WTC11 (cell line): Measurements from ENCODE around the gene AQP1. TPM values are rescaled to one million over a fixed set of nuclear protein-coding genes. Genes with fewer than 3 reads are reported as not detected.

Experiments
- ATAC-seq: fragments of 200-7000 bp; cut with Tn5 transposase; 2 replicates; pipeline ENCODE4 v1.10.0; 2021; ENCODE audit warnings: mild to moderate bottlenecking, moderate library complexity
- CTCF ChIA-PET: fragments of 300-600 bp; sonication (Branson Sonifier 250); formaldehyde crosslinking; loops from one replicate; lab custom pipeline; 2021; ENCODE audit warnings: antibody characterized with exemption; lab: Charles Lee
- POLR2A ChIA-PET: fragments of 350-600 bp; sonication (Branson Sonifier 250); formaldehyde crosslinking; loops from one replicate; lab custom pipeline; 2021; ENCODE audit warnings: antibody characterized with exemption; lab: Charles Lee
- DNase-seq: peaks from one replicate; pipeline ENCODE4 v3.0.0; 2021; ENCODE audit warnings: low spot score
- H3K27ac Mint-ChIP-seq: 2 replicates; pipeline ENCODE4 v1.8.0; 2021; ENCODE audit warnings: mixed read lengths
- H3K27me3 Mint-ChIP-seq: 2 replicates; pipeline ENCODE4 v1.8.0; 2021; ENCODE audit warnings: low read depth, mild to moderate bottlenecking, moderate library complexity, mixed read lengths
- H3K36me3 Mint-ChIP-seq: 2 replicates; pipeline ENCODE4 v1.8.0; 2021; ENCODE audit warnings: mixed read lengths
- H3K4me1 Mint-ChIP-seq: 2 replicates; pipeline ENCODE4 v1.8.0; 2022; ENCODE audit warnings: mixed read lengths
- H3K4me3 Mint-ChIP-seq: 2 replicates; pipeline ENCODE4 v1.8.0; 2021; ENCODE audit warnings: mild to moderate bottlenecking, moderate library complexity, mixed read lengths
- H3K9me3 Mint-ChIP-seq: 2 replicates; pipeline ENCODE4 v1.8.0; 2021; ENCODE audit warnings: mixed read lengths
- AFF4 ChIP-seq: sonication (generic); formaldehyde crosslinking; IDR thresholded peaks from 2 replicates; pipeline ENCODE4 v1.8.1; 2023; ENCODE audit warnings: mild to moderate bottlenecking, missing genetic modification reagents, borderline replicate concordance
- ATF3 ChIP-seq: sonication (generic); formaldehyde crosslinking; conservative IDR thresholded peaks from 2 replicates; pipeline ENCODE4 v1.8.1; 2022; ENCODE audit warnings: mild to moderate bottlenecking, missing genetic modification reagents
- CREB1 ChIP-seq: sonication (generic); formaldehyde crosslinking; IDR thresholded peaks from 2 replicates; pipeline ENCODE4 v1.8.0; 2023; ENCODE audit warnings: mild to moderate bottlenecking, missing genetic modification reagents
- ELF4 ChIP-seq: sonication (generic); formaldehyde crosslinking; IDR thresholded peaks from 2 replicates; pipeline ENCODE4 v1.8.1; 2022; ENCODE audit warnings: low read depth, mild to moderate bottlenecking, moderate library complexity, missing genetic modification reagents
- ERG ChIP-seq: fragments of 250-450 bp; sonication (Bioruptor Pico); IDR thresholded peaks from 2 replicates; pipeline ENCODE4 v1.8.0; 2021; ENCODE audit warnings: mild to moderate bottlenecking
- FOXK1 ChIP-seq: sonication (generic); formaldehyde crosslinking; IDR thresholded peaks from 2 replicates; pipeline ENCODE4 v1.8.0; 2022; ENCODE audit warnings: mild to moderate bottlenecking, moderate library complexity, missing genetic modification reagents
- FOXP1 ChIP-seq: sonication (generic); formaldehyde crosslinking; IDR thresholded peaks from 2 replicates; pipeline ENCODE4 v1.8.0; 2022; ENCODE audit warnings: missing genetic modification reagents, mild to moderate bottlenecking, moderate library complexity, borderline replicate concordance
- FOXP4 ChIP-seq: sonication (generic); formaldehyde crosslinking; IDR thresholded peaks from 2 replicates; pipeline ENCODE4 v1.8.0; 2022; ENCODE audit warnings: mild to moderate bottlenecking, missing genetic modification reagents
- IRF2 ChIP-seq: sonication (generic); formaldehyde crosslinking; IDR thresholded peaks from 2 replicates; pipeline ENCODE4 v1.8.0; 2022; ENCODE audit warnings: low read depth, missing genetic modification reagents, borderline replicate concordance
- JAZF1 ChIP-seq: fragments of 250-450 bp; sonication (Bioruptor Pico); IDR thresholded peaks from 2 replicates; pipeline ENCODE4 v1.9.0; 2021; ENCODE audit warnings: moderate library complexity, mild to moderate bottlenecking, inconsistent platforms
- NFYB ChIP-seq: sonication (generic); formaldehyde crosslinking; conservative IDR thresholded peaks from 2 replicates; pipeline ENCODE4 v1.8.0; 2022; ENCODE audit warnings: low read depth, missing genetic modification reagents
- NR2C2 ChIP-seq: sonication (generic); formaldehyde crosslinking; IDR thresholded peaks from 2 replicates; pipeline ENCODE4 v1.8.0; 2022; ENCODE audit warnings: mild to moderate bottlenecking, missing genetic modification reagents
- NR3C1 ChIP-seq: sonication (generic); formaldehyde crosslinking; conservative IDR thresholded peaks from 2 replicates; pipeline ENCODE4 v1.8.1; 2023; ENCODE audit warnings: low read depth, mild to moderate bottlenecking, missing genetic modification reagents
- RORB ChIP-seq: fragments of 250-450 bp; sonication (Bioruptor Pico); IDR thresholded peaks from 2 replicates; pipeline ENCODE4 v1.9.0; 2021; ENCODE audit warnings: mild to moderate bottlenecking
- SMAD4 ChIP-seq: sonication (generic); formaldehyde crosslinking; IDR thresholded peaks from 2 replicates; pipeline ENCODE4 v1.8.0; 2022; ENCODE audit warnings: mild to moderate bottlenecking, missing genetic modification reagents
- TCF7 ChIP-seq: sonication (generic); formaldehyde crosslinking; IDR thresholded peaks from 2 replicates; pipeline ENCODE4 v1.8.0; 2022; ENCODE audit warnings: mild to moderate bottlenecking, low read depth, missing genetic modification reagents, moderate library complexity
- TEAD4 ChIP-seq: sonication (generic); formaldehyde crosslinking; IDR thresholded peaks from 2 replicates; pipeline ENCODE4 v1.8.0; 2022; ENCODE audit warnings: mild to moderate bottlenecking, missing genetic modification reagents
- ZNF121 ChIP-seq: sonication (generic); formaldehyde crosslinking; IDR thresholded peaks from 2 replicates; pipeline ENCODE4 v1.8.0; 2023; ENCODE audit warnings: missing genetic modification reagents
- ZNF671 ChIP-seq: fragments of 250-450 bp; sonication (Bioruptor Pico); IDR thresholded peaks from 2 replicates; pipeline ENCODE4 v1.8.0; 2021; ENCODE audit warnings: mild to moderate bottlenecking
- total RNA-seq: library from RNA; stranded (reverse); gene quantifications from 3 replicates; pipeline ENCODE4 v1.2.3, GENCODE V29; 2021

The AQP1 gene
- total RNA-seq, 1 experiment from 2014 or later, result 0.81 TPM

GRCh38 chr7:30912021-30912730 lies 523 bp downstream of the AQP1 start:
- H3K27me3 Mint-ChIP-seq, result no peaks in the 10 kb centered on the region
- CTCF ChIA-PET, result interaction anchor here (0.8 to 2.3 kb wide), 6 partner anchors 26 to 211 kb away, joined by 3 to 12 read pairs (median 4); no protein-coding TSS in a partner anchor
- DNase-seq (no peak), ATAC-seq (no peak)
- no peak for TF ChIP-seq ATF3 (CRISPR knock-in tag)
- TF ChIP-seq AFF4 (CRISPR knock-in tag), result no peak
- no peak for TF ChIP-seq NFYB (CRISPR knock-in tag)
- TF ChIP-seq FOXP4 (CRISPR knock-in tag), result no peak
- TF ChIP-seq FOXP1 (CRISPR knock-in tag), result no peak
- no peak for TF ChIP-seq TEAD4 (CRISPR knock-in tag)
- H3K27ac Mint-ChIP-seq, result no peak overlapping the region
- H3K9me3 Mint-ChIP-seq, result no peaks in the 10 kb centered on the region
- POLR2A ChIA-PET, result no interaction called here
- H3K36me3 Mint-ChIP-seq, result no peaks in the 10 kb centered on the region
- peaks cover 18% of the 10 kb centered on the region for H3K4me1 Mint-ChIP-seq
- H3K4me3 Mint-ChIP-seq, result no peak overlapping the region

GRCh38 chr7:30912731-30912985 lies 1.0 kb downstream of the AQP1 start:
- Mint-ChIP-seq H3K4me3 (no peak overlapping the region), H3K36me3 (no peaks in the 10 kb centered on the region), H3K4me1 (peaks cover 18% of the 10 kb centered on the region), H3K9me3 (no peaks in the 10 kb centered on the region), H3K27me3 (no peaks in the 10 kb centered on the region), H3K27ac (no peak overlapping the region)
- ATAC-seq, result no peak
- DNase-seq, result no peak
- ChIA-PET CTCF (interaction anchor here (0.8 to 2.3 kb wide), 4 partner anchors 26 to 210 kb away, joined by 3 to 12 read pairs (median 4); no protein-coding TSS in a partner anchor), POLR2A (no interaction called here)
- TF ChIP-seq ZNF671 (CRISPR knock-in tag) (no peak), ELF4 (CRISPR knock-in tag) (no peak), JAZF1 (CRISPR knock-in tag) (no peak), RORB (CRISPR knock-in tag) (no peak), NR2C2 (no peak), AFF4 (CRISPR knock-in tag) (no peak), CREB1 (no peak), ATF3 (CRISPR knock-in tag) (no peak), FOXP4 (CRISPR knock-in tag) (no peak), SMAD4 (CRISPR knock-in tag) (no peak), TCF7 (CRISPR knock-in tag) (no peak), NR3C1 (no peak), IRF2 (CRISPR knock-in tag) (no peak), ERG (no peak), FOXP1 (CRISPR knock-in tag) (no peak), ZNF121 (no peak), FOXK1 (CRISPR knock-in tag) (no peak)
